Keratinocyte (primary cell): Measurements from ENCODE around the gene FRMPD4. TPM values are rescaled to one million over a fixed set of nuclear protein-coding genes. Genes with fewer than 3 reads are reported as not detected.
A peak's percentile ranks its signal among the peaks of the same experiment; 100 is the strongest.

Experiments
- DNase-seq: peaks from one replicate; pipeline ENCODE4 v3.0.0-alpha.2; 2011; ENCODE audit warnings: low read depth, missing footprints, low spot score
- FAIRE-seq: peaks from 2 replicates; lab custom pipeline; 2011; peaks lifted over from hg19 to GRCh38; lab: Jason Lieb, UNC
- H2AFZ ChIP-seq: 2 replicates; pipeline ENCODE4 v1.6.0; 2012; ENCODE audit warnings: low read length, control low read depth, inconsistent platforms; ENCODE audit not compliant: control insufficient read depth
- H3K27ac ChIP-seq: 2 replicates; pipeline ENCODE4 v1.5.1; 2011; ENCODE audit warnings: low read length; ENCODE audit not compliant: control insufficient read depth, insufficient read depth
- H3K27me3 ChIP-seq: 3 replicates; pipeline ENCODE4 v1.6.0; 2011; ENCODE audit warnings: low read length; ENCODE audit not compliant: control insufficient read depth, insufficient read depth; ENCODE audit errors: extremely low read depth
- H3K36me3 ChIP-seq, 2 experiments: 2 replicates in 1 of 2; 3 replicates in 1 of 2; pipeline ENCODE4 v1.5.1; 2011; ENCODE audit warnings: low read length in 2 of 2, mild to moderate bottlenecking in 1 of 2; ENCODE audit not compliant: control insufficient read depth in 2 of 2, insufficient read depth in 2 of 2; ENCODE audit errors: extremely low read depth in 1 of 2
- H3K4me1 ChIP-seq: 3 replicates; pipeline ENCODE4 v1.5.1; 2011; ENCODE audit warnings: low read length; ENCODE audit not compliant: control insufficient read depth, insufficient read depth; ENCODE audit errors: extremely low read depth
- H3K4me2 ChIP-seq: 3 replicates; pipeline ENCODE4 v1.6.0; 2011; ENCODE audit warnings: low read depth, low read length; ENCODE audit not compliant: control insufficient read depth, insufficient read depth; ENCODE audit errors: extremely low read depth
- H3K4me3 ChIP-seq, 3 experiments: fragments of 200-600 bp in 1 of 3; sonication (generic) in 1 of 3; 2 replicates in 2 of 3; 3 replicates in 1 of 3; pipeline ENCODE4 v1.5.1; 2011 to 2016; ENCODE audit warnings: low read length in 3 of 3, mild to moderate bottlenecking in 3 of 3, control low read depth in 2 of 3, inconsistent platforms in 1 of 3, low read depth in 1 of 3, mixed read lengths in 1 of 3, mixed run types in 1 of 3, moderate library complexity in 1 of 3; ENCODE audit not compliant: control insufficient read depth in 2 of 3, insufficient read depth in 2 of 3; ENCODE audit errors: extremely low read depth in 1 of 3
- H3K79me2 ChIP-seq: 2 replicates; pipeline ENCODE4 v1.6.0; 2012; ENCODE audit warnings: low read length; ENCODE audit not compliant: control insufficient read depth, insufficient read depth
- H3K9ac ChIP-seq: 3 replicates; pipeline ENCODE4 v1.6.0; 2011; ENCODE audit warnings: low read length; ENCODE audit not compliant: control insufficient read depth, insufficient read depth; ENCODE audit errors: extremely low read depth
- H3K9me1 ChIP-seq: 3 replicates; pipeline ENCODE4 v1.6.0; 2011; ENCODE audit warnings: low read length; ENCODE audit not compliant: control insufficient read depth, insufficient read depth; ENCODE audit errors: extremely low read depth
- H3K9me3 ChIP-seq: 2 replicates; pipeline ENCODE4 v1.5.1; 2012; ENCODE audit warnings: low read depth, low read length; ENCODE audit not compliant: control insufficient read depth
- H4K20me1 ChIP-seq: 3 replicates; pipeline ENCODE4 v1.6.0; 2011; ENCODE audit warnings: low read length; ENCODE audit not compliant: control insufficient read depth, insufficient read depth; ENCODE audit errors: extremely low read depth
- EZH2 ChIP-seq: IDR thresholded peaks from one replicate; pipeline ENCODE4 v1.6.1; 2012; ENCODE audit warnings: inconsistent platforms, mild to moderate bottlenecking, low read length, moderate library complexity
- dilution Hi-C: fragments of 300-500 bp; cut with MboI; formaldehyde crosslinking; loops from one replicate; pipeline ENCODE4 v1.7.0; 2020; ENCODE audit warnings: low sequenced_read_pairs; ENCODE audit not compliant: extremely low pct_ligation_motif_present
- polyA minus RNA-seq, 3 experiments: library from RNA; depleted of rRNA, polyadenylated mRNA; stranded (reverse); fragments of >200 nt; gene quantifications; 1 replicate in 1 of 3; 2 replicates in 1 of 3; 3 replicates in 1 of 3; pipeline ENCODE4 v1.2.3, GENCODE V29; 2011
- polyA plus RNA-seq, 5 experiments: library from polyadenylated mRNA; depleted of rRNA in 3 of 5; stranded (reverse) in 3 of 5; stranded (forward) in 1 of 5; unstranded in 1 of 5; fragments of >200 nt; gene quantifications; 1 replicate in 1 of 5; 2 replicates in 3 of 5; 3 replicates in 1 of 5; pipeline versions ENCODE4 v1.2.1 to v1.2.3, GENCODE V29; 2011 to 2012; ENCODE audit warnings: missing spikeins in 2 of 5, low read depth in 1 of 5, low replicate concordance in 1 of 5
- TF ChIP-seq, protein P1 (sequence below), 3 experiments: IDR thresholded peaks in 1 of 3; conservative IDR thresholded peaks in 1 of 3; optimal IDR thresholded peaks in 1 of 3; 2 replicates in 2 of 3; 3 replicates in 1 of 3; pipeline versions ENCODE3 to v1.5.1; 2011; ENCODE audit warnings: low read length in 3 of 3, mild to moderate bottlenecking in 3 of 3, moderate library complexity in 2 of 3, control low read depth in 1 of 3, inconsistent platforms in 1 of 3; ENCODE audit not compliant: insufficient read depth in 2 of 3; ENCODE audit errors: extremely low read depth in 1 of 3

The FRMPD4 gene
- polyA plus RNA-seq = 0.05 to 0.07 TPM (median 0.06 TPM) in 3 replicates
- not detected for polyA plus RNA-seq (2011; ENCODE audit: low read depth)
- polyA plus RNA-seq (2011; cell fraction: cytosol; rRNA removed) = 0.04 and 0.07 TPM in 2 replicates
- 0.10 and 0.12 TPM in 2 replicates for polyA plus RNA-seq (2011; cell fraction: nucleus; rRNA removed)
- polyA plus RNA-seq (2012; ENCODE audit: low replicate concordance) = 0.10 TPM in 1 of 2 replicates, not detected in the other
- 0.07 to 0.33 TPM (median 0.19 TPM) in 3 replicates for polyA minus RNA-seq
- polyA minus RNA-seq (2011; cell fraction: cytosol; rRNA and poly(A)+ RNA removed) = not detected
- 0.11 and 0.31 TPM in 2 replicates for polyA minus RNA-seq (2011; cell fraction: nucleus; rRNA and poly(A)+ RNA removed)

DNA sequence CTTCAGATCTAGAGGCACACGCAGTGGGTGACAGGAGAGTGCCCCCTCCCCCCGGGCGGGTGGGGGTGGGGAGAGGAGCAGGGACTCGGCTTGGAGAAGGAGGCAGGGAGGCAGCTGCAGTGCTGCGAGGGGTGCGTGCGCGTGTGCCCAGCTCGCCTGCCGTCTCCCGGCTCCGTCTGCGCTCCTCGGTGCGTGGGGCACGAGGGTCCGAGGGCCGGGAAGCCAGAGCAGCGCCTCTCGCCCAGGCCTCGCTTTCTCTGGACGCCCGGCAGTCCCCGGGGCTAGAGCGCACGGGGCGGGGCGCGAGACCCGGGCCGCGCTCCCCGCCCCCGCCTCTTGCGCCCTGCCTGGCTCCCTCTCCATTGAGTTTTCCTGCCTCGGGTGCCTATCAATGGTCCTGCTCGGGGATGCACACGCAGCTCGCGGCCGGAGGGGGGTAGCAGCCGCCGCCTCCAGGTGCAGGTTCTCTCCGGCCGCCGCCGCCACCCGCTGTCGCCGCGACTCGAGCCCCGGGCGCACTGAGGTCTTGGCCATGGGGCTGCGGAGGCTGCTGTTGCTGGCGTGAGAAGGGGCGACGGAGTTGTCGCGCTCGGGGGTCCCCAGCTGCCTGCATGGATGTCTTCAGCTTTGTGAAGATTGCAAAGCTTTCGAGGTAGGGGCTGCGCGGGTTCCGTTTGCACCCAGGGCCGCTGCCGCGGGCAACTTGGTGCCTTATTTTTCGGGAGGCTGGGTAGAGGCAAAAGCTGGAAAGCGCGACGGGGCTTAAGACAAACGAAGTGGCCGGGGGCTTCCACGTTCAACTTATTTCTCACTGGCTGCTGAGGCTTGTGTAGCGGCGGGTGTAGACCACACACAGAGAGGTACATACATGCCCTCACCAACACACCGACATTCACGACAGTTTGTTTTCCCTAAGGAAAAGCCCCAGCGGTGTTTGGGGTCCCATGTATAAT, at the start of gene FRMPD4:
Gene FRMPD4 (plus strand): TSS at position 113 of the 953 bp plus-strand sequence. CDS start 499 bp downstream, at position 612.
- Histone ChIP-seq H3K4me2 (peak within 1 kb of the TSS; percentile 62), H3K9me1 (no peaks in the 10 kb centered on the region), H3K9ac (no peak within 1 kb of the TSS), H3K27ac (no peak within 1 kb of the TSS), H3K36me3 (no peaks in the 10 kb centered on the region), H3K4me3 (peak within 1 kb of the TSS; percentile 27 to 51 (median 44)), H4K20me1 (no peaks in the 10 kb centered on the region), H3K4me1 (no peaks in the 10 kb centered on the region), H3K9me3 (no peaks in the 10 kb centered on the region), H3K27me3 (peaks cover 32% of the 10 kb centered on the region), H2AFZ (peak within 1 kb of the TSS; percentile 56), H3K79me2 (no peaks in the 10 kb centered on the region)
- peak; percentile 65 for TF ChIP-seq EZH2
- TF ChIP-seq, protein P1, sequence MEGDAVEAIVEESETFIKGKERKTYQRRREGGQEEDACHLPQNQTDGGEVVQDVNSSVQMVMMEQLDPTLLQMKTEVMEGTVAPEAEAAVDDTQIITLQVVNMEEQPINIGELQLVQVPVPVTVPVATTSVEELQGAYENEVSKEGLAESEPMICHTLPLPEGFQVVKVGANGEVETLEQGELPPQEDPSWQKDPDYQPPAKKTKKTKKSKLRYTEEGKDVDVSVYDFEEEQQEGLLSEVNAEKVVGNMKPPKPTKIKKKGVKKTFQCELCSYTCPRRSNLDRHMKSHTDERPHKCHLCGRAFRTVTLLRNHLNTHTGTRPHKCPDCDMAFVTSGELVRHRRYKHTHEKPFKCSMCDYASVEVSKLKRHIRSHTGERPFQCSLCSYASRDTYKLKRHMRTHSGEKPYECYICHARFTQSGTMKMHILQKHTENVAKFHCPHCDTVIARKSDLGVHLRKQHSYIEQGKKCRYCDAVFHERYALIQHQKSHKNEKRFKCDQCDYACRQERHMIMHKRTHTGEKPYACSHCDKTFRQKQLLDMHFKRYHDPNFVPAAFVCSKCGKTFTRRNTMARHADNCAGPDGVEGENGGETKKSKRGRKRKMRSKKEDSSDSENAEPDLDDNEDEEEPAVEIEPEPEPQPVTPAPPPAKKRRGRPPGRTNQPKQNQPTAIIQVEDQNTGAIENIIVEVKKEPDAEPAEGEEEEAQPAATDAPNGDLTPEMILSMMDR (optimal IDR thresholded peaks at IDR 0.05 in 1 of 3, IDR thresholded peaks at IDR 0.05 in 1 of 3, conservative IDR thresholded peaks at IDR 0.05 in 1 of 3; ENCODE audit: extremely low read depth in 1 of 3, insufficient read depth in 2 of 3, low read length in 3 of 3) = peak in 2 of 3 experiments; percentile 7 to 34
- FAIRE-seq = no peak
- DNase-seq = no peak
- dilution Hi-C loops = no loop called here

DNA sequence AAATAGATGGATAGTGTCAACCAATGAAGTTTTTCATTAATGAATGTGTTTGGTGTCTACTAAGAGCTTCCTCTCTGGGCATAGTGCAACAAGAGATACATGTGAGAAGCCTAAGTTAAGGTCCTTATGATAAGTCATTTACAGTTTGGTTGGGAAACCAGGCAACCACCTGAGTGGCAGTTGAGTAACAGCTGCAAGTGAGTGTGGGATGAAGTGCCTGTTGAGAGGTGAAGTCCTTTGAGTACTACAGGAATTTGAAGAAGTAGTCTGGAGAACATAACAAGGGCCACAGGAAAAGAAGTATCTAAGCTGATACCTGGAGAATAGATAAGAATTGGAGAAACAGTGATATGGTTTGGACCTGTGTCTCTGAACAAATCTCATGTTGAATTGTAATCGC, 48.5 kb upstream of the FRMPD4 start:
- Histone ChIP-seq H3K9ac (no peak overlapping the region), H2AFZ (no peak overlapping the region), H3K36me3 (no peaks in the 10 kb centered on the region), H3K4me1 (no peaks in the 10 kb centered on the region), H3K4me3 (no peak overlapping the region), H3K4me2 (no peak overlapping the region), H3K9me3 (no peaks in the 10 kb centered on the region), H3K9me1 (no peaks in the 10 kb centered on the region), H3K79me2 (no peaks in the 10 kb centered on the region), H4K20me1 (no peaks in the 10 kb centered on the region), H3K27ac (no peak overlapping the region), H3K27me3 (no peaks in the 10 kb centered on the region)
- FAIRE-seq (no peak), DNase-seq (no peak)
- TF ChIP-seq, protein P1 (optimal IDR thresholded peaks at IDR 0.05 in 1 of 3, IDR thresholded peaks at IDR 0.05 in 1 of 3, conservative IDR thresholded peaks at IDR 0.05 in 1 of 3; ENCODE audit: extremely low read depth in 1 of 3, insufficient read depth in 2 of 3, low read length in 3 of 3) = no peak
- no peak for TF ChIP-seq EZH2
- dilution Hi-C loops = no loop called here
